ENCODE results near the gene BRPF1. TPM values are rescaled to one million over a fixed set of nuclear protein-coding genes. Genes with fewer than 3 reads are reported as not detected.
A peak's percentile ranks its signal among the peaks of the same experiment; 100 is the strongest.

BRPF1 gene
- total and polyA plus RNA-seq, 4 donors: 2.0 to 11.2 (median 6.5) TPM

- TF ChIP-seq ZBTB33 (IDR thresholded peaks at IDR 0.05) (no peak), REST (IDR thresholded peaks at IDR 0.05) (no peak), YY1 (IDR thresholded peaks at IDR 0.05) (no peak), HNF4A (conservative IDR thresholded peaks at IDR 0.05) (no peak), HNF4G (IDR thresholded peaks at IDR 0.05) (no peak), ATF3 (IDR thresholded peaks at IDR 0.05) (no peak)
Observed at GRCh38 chr3:9748031-9748430, 16.5 kb downstream of the BRPF1 start (continued).

GRCh38 chr3:9749296-9749644 lies 17.7 kb downstream of the BRPF1 start:
- TF ChIP-seq TAF1 (conservative IDR thresholded peaks at IDR 0.05) (no peak), MAX (IDR thresholded peaks at IDR 0.05) (no peak), CTCF (IDR thresholded peaks at IDR 0.05; ENCODE audit: low read depth, low read length, missing input control) (no peak), NR2F2 (IDR thresholded peaks at IDR 0.05) (no peak), RAD21 (IDR thresholded peaks at IDR 0.05) (no peak), ZBTB33 (IDR thresholded peaks at IDR 0.05) (no peak), GABPA (IDR thresholded peaks at IDR 0.05 in 1 of 2, conservative IDR thresholded peaks at IDR 0.05 in 1 of 2) (no peak), FOXA1 (IDR thresholded peaks at IDR 0.05) (no peak), SP1 (IDR thresholded peaks at IDR 0.05) (no peak), HNF4A (conservative IDR thresholded peaks at IDR 0.05) (no peak), FOXA2 (IDR thresholded peaks at IDR 0.05) (no peak), EGR1 (IDR thresholded peaks at IDR 0.05; ENCODE audit: low read depth in 2 of 2) (no peak), JUND (IDR thresholded peaks at IDR 0.05) (no peak), ATF3 (IDR thresholded peaks at IDR 0.05) (no peak), RXRA (IDR thresholded peaks at IDR 0.05) (no peak), HNF4G (IDR thresholded peaks at IDR 0.05) (no peak), YY1 (IDR thresholded peaks at IDR 0.05) (no peak), REST (IDR thresholded peaks at IDR 0.05) (no peak)
- peak overlapping the region; percentile 27 to 42 for H3K9ac ChIP-seq (ENCODE audit: low read depth in 1 of 2, low read length in 2 of 2)
- H3K36me3 ChIP-seq (ENCODE audit: control insufficient read depth in 4 of 4, insufficient read depth in 3 of 4, low read depth in 1 of 4, low read length in 3 of 4): peaks cover 16 to 46% (median 34%) of the 10 kb centered on the region in 4 donors
- no peak for DNase-seq (ENCODE audit: low spot score)
- H3K27ac ChIP-seq (ENCODE audit: low read depth in 1 of 2, low read length in 2 of 2): peak overlapping the region; percentile 64 to 88
- H3K27me3 ChIP-seq (ENCODE audit: control insufficient read depth in 4 of 4, insufficient read depth in 4 of 4, low read length in 3 of 4): no peaks in the 10 kb centered on the region
- peak overlapping the region; percentile 61 to 85 (median 75) for H3K4me3 ChIP-seq (ENCODE audit: low read depth in 1 of 3, low read length in 3 of 3)
- WGBS: 12% methylated on average over 19 of the region's 19 CpGs
- H3K9me3 ChIP-seq (ENCODE audit: control insufficient read depth in 4 of 4, low read length in 3 of 4): no peaks in the 10 kb centered on the region
- H3K4me1 ChIP-seq (ENCODE audit: control insufficient read depth in 4 of 4, insufficient read depth in 4 of 4, low read length in 3 of 4): peaks cover 5 to 27% (median 22%) of the 10 kb centered on the region in 4 donors
